Panc1 (cell line): ENCODE measurements around the gene ATP5ME.
"Not testable (repeated sequence)": the region's sequence is repeated elsewhere in the genome, so short reads cannot be mapped to it uniquely, and the experiment has no call there.

Experiments
- POLR2AphosphoS5 ChIP-seq: IDR thresholded peaks from 2 replicates; pipeline ENCODE4 v1.6.1; 2012; ENCODE audit warnings: mild to moderate bottlenecking, low read depth, low read length, moderate library complexity
- REST ChIP-seq, 2 experiments: IDR thresholded peaks; 2 replicates each; pipeline ENCODE4 v1.6.1; 2011 to 2012; ENCODE audit warnings: low read depth in 2 of 2, control low read depth in 1 of 2, low read length in 1 of 2, mild to moderate bottlenecking in 1 of 2, moderate library complexity in 1 of 2; ENCODE audit not compliant: insufficient read depth in 1 of 2
- SIN3A ChIP-seq: IDR thresholded peaks from 2 replicates; pipeline ENCODE4 v1.6.1; 2012; ENCODE audit warnings: low read depth, mild to moderate bottlenecking, low read length, moderate library complexity, borderline replicate concordance; ENCODE audit not compliant: insufficient read depth
- TCF7L2 ChIP-seq: IDR thresholded peaks from 2 replicates; pipeline ENCODE4 v1.6.1; 2011; ENCODE audit warnings: mild to moderate bottlenecking, low read depth, low read length, inconsistent platforms
- TF ChIP-seq, protein P1 (sequence below): fragments of 450-650 bp; IDR thresholded peaks from 2 replicates; pipeline ENCODE4 v1.5.1; 2017; ENCODE audit warnings: mild to moderate bottlenecking

- TF ChIP-seq, protein P1, sequence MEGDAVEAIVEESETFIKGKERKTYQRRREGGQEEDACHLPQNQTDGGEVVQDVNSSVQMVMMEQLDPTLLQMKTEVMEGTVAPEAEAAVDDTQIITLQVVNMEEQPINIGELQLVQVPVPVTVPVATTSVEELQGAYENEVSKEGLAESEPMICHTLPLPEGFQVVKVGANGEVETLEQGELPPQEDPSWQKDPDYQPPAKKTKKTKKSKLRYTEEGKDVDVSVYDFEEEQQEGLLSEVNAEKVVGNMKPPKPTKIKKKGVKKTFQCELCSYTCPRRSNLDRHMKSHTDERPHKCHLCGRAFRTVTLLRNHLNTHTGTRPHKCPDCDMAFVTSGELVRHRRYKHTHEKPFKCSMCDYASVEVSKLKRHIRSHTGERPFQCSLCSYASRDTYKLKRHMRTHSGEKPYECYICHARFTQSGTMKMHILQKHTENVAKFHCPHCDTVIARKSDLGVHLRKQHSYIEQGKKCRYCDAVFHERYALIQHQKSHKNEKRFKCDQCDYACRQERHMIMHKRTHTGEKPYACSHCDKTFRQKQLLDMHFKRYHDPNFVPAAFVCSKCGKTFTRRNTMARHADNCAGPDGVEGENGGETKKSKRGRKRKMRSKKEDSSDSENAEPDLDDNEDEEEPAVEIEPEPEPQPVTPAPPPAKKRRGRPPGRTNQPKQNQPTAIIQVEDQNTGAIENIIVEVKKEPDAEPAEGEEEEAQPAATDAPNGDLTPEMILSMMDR = not testable (repeated sequence)
- TF ChIP-seq SIN3A; REST (IDR thresholded peaks at IDR 0.05; ENCODE audit: insufficient read depth in 1 of 2, low read depth in 2 of 2, low read length in 1 of 2); POLR2AphosphoS5; TCF7L2: not testable (repeated sequence)
Observed at GRCh38 chr4:706083-706633, 32.1 kb upstream of the ATP5ME start.
